Right ventricle myocardium inferior (tissue), 1 donor: ENCODE measurements around the gene ZNF688. TPM values are rescaled to one million over a fixed set of nuclear protein-coding genes. Genes with fewer than 3 reads are reported as not detected.
"Not testable (repeated sequence)": the region's sequence is repeated elsewhere in the genome, so short reads cannot be mapped to it uniquely, and the experiment has no call there.

Experiments used
- ATAC-seq: fragments of 200-7000 bp; cut with Tn5 transposase; one replicate; pipeline ENCODE4 v1.9.1; 2020; ENCODE audit warnings: mild to moderate bottlenecking, moderate library complexity
- DNase-seq: peaks from one replicate; pipeline ENCODE4 v3.0.0; 2021; ENCODE audit errors: missing footprints
- intact Hi-C: fragments of 100-400 bp; cut with DNase I; formaldehyde crosslinking; loops from one replicate; pipeline ENCODE4 v1.11.0; 2022
- total RNA-seq: library from RNA; stranded (reverse); fragmentation: NEBNext Ultra II Directional; extraction: Animal tissue kit (Norgen Biotek cat#: 25700); gene quantifications from one replicate; pipeline ENCODE4 v1.2.1, GENCODE V29; 2021
- donor health status: DM: no; HTN: yes; CAD: no; lungs with severe emphysema.

Gene ZNF688
- total RNA-seq, 1 donor from 2014 or later = 12.2 TPM

DNA sequence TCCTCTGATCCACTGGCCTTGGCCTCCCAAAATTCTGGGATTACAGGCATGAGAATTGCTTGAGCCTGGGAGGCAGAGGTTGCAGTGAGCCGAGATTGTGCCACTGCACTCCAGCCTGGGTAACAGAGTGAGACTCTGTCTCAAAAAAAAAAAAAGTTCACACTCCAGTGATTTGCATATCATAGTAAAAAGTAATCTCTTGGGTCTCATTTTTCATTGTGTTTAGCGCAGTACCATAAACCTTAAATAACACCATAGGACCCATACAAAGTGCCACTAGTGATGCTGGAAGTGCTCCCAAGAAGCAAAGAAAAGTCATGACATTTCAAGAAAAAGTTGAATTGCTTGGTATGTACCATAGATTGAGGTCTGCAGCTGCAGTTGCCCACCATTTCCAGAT, 18.1 kb upstream of the ZNF688 start:
- not testable (repeated sequence) for DNase-seq, ATAC-seq
- intact Hi-C loops = loop anchor here (5.0 kb wide), 2 partner anchors 103 to 157 kb away; partner anchors contain the start of gene DCTPP1

DNA sequence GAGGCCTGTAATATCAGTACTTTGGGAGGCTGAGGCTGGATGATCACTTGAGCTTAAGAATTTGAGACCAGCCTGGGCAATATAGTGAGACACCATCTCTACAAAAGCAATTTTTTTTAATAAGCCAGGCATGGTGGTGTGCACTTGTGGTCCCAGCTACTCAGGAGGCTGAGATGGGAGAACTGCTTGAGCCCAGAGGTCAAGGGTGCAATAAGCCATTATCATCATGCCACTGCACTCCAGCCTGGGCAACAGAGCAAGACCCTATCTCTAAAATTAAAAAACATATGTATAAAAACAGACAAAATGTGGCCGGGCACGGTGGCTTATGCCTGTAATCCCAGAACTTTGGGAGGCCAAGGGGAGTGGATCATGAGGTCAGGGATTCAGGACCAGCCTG, 17.1 kb upstream of the ZNF688 start:
- intact Hi-C loops = loop anchor here (5.0 kb wide), 2 partner anchors 104 to 156 kb away; partner anchors contain the start of gene DCTPP1
- no peak for ATAC-seq
- DNase-seq = no peak

DNA sequence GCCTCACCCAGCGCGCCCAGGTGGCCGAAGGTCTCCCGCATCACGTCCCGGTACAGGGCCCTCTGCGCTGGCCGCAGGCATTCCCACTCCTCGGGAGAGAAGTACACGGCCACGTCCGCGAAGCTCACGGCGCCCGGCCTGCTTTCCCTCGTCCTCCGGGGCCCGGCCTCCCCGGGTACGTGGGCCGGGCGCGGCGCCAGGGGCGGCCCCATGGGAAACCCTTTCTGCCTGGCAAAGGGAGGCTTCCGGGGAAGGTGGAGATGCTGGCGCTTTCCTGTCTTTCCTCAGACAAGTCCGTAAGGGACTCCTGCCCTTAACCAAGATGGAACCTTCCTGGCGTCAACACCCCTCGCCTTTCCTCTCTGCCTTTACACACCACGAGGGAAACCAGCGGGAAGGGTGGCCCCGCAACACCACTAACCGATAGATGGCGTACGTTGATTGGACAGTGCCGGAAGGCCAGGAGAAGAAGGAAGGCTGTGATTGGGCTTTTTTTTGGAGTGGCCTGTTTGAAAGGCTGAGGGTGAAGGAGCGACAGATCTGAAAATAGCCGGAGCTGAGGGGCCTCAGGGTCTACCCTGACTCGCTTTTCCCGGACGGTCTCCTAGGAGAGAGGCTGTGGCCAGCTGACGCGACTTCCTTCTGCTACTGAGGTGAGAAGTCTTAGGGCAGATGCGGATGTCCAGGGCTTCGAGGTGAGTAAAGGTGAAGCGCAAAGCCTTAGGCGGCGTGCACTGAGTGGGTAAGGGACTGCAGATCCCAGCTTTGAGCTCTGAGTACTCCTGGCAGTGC, 14.1 kb upstream of the ZNF688 start, which contains the start of gene ZNF785:
TSS of gene ZNF785 (minus strand) at position 298 of the 792 bp plus-strand sequence. CDS start at position 212, 86 bp downstream.
- intact Hi-C loops = loop anchor here (2.0 to 5.0 kb wide), 3 partner anchors 43 to 153 kb away; partner anchors contain the start of gene DCTPP1

DNA sequence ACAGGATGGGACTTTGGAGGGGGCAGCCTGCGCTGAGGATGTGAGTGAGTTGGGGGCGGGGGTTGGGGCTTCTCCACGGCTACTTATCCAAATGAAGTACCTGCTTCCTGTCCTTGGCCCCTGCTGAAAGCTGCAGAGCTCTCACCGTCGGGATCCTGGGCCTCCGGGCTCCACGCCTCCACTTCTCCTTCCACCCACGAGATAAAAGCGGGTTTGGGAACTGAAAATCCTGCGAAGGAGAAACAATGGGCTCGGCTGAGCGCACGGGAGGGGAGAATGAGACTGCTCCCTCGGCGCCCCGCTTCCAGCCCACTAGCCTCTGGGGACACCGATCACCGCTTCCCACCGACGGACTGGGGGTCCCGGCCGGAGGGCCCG, 13.5 kb upstream of the ZNF688 start:
- intact Hi-C loops = loop anchor here (2.0 to 5.0 kb wide), 3 partner anchors 44 to 153 kb away; partner anchors contain the start of gene DCTPP1
- ATAC-seq (peak; percentile 17), DNase-seq (no peak)

More for the DNA sequence above, 14.1 kb upstream of the ZNF688 start, which contains the start of gene ZNF785:
- DNase-seq = peak; percentile 97
- ATAC-seq = peak; percentile 99

DNA sequence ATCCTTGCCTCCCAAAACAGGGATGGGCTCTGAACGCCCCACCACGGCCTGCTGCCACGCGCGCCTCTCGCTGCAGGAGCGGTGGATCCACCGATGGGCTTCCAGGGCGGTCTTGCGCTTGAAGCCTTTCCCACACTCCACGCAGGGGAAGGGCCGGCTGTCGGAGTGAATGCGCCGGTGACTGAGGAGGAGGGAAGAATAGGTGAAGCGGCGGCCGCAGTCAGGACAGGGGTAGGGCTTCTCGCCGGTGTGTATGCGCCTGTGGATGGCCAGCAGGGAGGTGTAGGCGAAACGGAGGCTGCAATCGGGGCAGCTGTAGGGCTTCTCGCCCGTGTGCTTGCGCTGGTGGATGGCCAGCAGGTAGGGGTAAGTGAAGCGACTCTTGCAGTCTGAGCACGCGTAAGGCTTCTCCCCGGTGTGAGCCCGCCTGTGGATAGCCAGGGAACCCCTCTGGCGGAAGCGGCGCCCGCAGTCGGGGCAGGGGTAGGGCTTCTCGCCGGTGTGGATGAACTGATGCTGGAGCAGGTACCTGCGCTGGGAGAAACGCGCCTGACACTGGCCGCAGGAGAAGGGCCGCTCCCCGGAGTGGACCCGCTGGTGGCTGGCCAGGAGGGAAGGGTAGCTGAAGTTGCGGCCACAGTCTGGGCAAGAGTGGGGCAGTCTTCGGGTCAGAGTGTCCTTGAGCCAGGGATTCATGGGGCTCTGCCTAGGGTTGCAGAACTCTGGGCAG, 11.3 kb upstream of the ZNF688 start:
- DNase-seq = no peak
- no peak for ATAC-seq
- intact Hi-C loops = no loop called here

DNA sequence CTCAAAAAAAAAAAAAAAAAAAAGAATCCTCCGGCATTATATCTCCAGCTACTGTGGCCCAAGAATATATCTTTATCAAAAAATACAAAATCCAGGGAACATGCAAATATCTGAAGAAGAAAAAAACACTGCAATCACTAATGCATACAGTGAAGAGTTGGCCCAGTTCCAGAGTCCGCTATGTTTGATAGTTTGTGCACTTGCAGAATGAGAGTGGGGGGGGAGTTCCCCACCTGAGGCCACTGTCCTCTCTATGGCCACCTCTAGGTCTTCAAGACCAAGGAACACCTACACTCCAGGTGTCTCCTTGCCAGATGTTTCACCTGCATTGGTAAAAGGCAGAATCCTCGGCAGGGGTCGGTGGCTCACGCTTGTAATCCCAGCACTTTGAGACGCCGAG, 9.9 kb upstream of the ZNF688 start:
- intact Hi-C loops = no loop called here
- no peak for DNase-seq
- ATAC-seq = no peak

DNA sequence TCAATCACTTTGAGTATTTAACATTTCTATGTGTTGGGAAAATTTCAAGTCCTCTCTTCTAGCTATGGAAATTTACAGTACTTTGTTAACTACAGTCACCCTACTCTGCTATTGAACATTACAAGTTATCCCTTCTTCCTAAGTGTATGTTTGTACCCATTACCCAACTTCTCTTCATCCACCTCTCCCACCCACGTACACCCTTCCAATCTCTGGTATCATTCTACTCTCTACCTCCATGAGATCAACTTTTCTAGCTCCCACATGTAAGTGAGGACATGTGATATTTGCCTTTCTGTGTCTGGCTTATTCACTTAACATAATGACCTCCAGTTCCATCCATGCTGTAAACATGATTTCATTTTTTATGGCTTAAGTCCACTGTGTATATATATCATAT, 3.2 kb upstream of the ZNF688 start:
- ATAC-seq (no peak), DNase-seq (no peak)
- intact Hi-C loops = loop anchor here (5.0 kb wide), 2 partner anchors 78 to 127 kb away; partner anchors contain the start of genes PRR14 and SEPHS2

DNA sequence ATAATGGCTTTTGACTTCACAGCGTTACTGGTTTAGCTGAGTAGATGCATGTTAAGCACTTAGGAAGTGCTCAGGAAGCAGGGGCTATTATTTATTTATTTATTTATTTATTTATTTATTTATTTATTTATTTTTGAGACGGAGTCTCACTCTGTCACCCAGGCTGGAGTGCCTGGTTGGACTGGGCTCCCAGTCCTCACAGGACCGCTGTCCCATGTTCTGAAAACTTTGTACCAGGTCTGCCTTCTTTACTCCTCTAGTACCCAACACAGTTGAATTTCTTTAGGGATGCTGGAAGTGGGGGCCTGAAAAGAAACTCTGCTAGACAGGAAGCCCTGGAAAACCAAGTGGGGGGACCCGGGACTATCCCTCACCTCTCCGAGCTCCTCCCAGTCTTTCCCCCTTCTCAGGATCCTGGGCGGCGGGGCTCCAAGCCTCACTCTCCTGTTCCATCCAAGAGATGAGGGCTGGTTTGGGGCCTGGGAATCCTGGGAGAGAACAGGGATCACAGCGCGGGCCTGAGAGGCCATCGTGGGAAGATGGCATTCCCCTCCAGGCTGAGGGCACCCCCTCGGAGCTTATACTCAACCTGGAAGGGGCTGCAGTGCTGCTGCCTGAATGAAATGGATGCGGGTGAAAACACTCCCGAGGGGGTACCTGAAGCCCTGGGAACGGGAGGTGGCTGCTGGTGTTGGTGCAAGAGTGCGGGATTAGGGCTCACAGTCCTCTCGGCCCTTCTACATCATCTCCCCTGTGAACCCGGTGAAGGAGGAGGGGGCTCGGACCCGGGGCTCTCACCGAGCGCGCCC, 674 bp downstream of the ZNF688 start:
- intact Hi-C loops = loop anchor here (1.0 to 5.0 kb wide), 3 partner anchors 36 to 124 kb away; partner anchors contain the start of genes PRR14 and SEPHS2
- ATAC-seq (peak; percentile 6), DNase-seq (no peak)

DNA sequence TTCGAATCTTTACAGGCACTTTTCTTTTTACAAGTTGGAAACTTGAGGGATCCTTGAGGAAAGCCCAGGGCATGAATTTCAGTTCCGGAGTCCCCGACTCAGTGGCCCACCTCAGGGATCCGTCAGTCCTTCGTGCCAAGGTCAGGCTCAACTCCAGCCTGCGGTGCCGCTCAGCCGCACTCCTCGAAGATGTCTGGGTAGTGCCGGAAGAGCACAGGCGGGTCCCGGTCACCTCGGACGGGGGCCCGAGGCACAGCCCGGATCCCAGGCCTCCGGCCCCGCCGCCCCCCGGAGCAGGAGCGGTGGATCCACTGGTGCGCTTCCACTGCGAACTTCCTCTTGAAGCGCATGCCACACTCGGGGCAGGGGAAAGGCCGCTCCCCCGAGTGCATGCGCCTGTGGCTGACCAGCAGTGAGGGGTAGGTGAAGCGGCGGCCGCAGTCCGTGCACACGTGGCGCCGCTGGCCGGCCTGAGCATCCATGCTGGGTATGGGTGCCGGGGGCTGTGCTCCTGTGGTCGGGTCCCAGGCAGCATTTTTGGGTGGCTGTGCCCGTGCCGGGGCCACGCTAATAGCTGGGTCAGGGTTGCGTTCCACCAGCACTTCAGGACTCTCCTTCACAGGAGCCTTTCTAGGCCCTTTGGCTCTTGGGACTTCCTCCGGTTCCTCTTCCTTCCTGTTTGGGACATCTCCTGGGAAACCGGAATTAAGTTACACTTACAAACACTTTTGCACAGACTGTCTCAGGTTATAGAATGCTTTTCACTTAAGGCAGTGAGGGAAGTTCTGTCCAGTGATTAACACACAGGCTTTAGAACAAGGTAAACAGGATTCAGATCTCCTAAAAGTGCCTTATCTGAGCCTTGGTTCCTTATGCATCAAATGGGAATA, 1.5 kb downstream of the ZNF688 start:
- DNase-seq = no peak
- intact Hi-C loops = loop anchor here (5.0 kb wide), 2 partner anchors 82 to 123 kb away; partner anchors contain the start of genes PRR14 and SEPHS2
- no peak for ATAC-seq

DNA sequence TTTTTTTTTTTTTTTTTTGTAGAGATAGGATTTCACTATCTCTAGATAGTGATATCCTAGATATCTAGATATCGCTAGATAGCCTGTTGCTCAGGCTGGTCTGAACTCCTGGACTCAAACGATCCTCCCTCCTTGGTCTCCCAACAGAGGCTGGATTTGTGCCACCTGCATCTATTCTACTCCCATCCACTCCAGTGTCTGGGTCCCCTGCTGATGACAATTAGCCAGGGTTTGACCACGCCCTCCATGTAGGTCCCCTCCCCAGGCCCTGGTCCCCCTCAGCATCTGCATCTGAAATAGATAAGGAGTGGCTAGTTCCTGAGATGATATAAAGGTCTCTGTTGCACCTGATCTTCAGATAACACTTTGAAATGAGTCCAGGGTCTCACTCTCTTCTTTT, 2.2 kb downstream of the ZNF688 start:
- DNase-seq (no peak), ATAC-seq (no peak)
- intact Hi-C loops = no loop called here

DNA sequence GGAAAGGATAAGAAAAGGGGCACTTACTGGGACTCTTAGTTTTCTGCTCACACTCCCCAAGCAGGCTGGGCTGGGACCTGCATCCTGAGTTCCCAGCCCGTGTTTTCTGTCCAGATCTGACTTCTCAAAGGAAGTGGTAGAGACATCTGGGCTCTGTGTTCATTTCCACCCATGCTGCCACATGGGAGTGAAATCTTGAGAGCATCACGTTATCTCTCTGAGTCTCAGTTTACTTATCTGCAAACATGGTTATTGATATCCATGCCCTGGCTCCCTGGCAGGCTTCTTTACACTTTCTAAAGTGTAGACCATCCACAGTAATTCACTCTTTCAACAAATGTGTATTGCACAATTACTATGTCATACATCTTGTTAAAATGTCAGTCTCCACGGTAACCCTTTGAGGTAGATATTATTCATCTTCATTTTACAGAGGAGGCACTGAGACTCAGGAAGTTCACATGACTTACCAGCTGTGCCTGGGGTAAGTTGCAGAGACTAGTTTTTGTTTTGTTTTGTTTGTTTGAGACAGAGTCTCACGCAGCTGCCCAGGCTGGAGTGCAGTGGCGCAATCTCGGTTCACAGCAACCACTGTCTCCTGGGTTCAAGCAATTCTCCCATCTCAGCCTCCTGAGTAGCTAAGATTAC, 3.4 kb downstream of the ZNF688 start:
- intact Hi-C loops = no loop called here
- DNase-seq = no peak
- ATAC-seq = no peak

DNA sequence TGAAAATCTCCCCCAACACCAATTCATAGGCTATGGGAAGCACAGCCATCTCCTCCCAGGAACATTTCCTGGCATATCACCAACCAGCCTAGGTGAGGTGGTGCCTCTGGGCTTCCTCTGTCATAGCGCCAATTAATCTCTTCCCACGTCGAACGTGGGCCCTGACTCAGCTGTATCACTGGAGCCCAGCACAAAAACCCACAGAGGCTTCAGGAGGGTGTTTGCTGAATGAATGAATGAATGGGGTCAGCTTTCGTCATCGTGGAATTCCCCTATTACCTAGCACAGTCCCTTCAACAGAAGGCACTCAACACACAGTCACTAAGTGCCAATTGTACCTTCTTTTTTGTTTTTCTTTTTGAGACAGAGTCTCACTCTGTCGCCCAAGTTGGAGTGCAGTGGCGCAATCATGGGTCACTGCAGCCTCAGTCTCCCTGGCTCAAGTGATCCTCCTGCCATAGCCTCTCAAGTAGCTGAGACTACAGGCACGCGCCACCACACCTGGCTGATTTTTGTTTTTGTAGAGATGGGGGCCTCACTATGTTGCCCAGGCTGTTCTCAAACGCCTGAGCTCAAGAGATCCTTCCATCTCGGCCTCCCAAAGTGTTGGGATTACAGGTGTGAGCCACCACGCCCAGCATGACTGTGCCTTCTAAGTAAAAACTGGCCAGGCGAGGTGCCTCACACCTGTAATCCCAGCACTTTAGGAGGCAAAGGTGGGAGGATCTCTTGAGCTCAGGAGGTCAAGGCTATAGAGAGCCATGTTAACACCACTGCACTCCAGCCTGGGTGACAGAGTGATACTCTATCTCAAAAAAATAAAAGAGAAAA, 4.1 kb downstream of the ZNF688 start:
- ATAC-seq (no peak), DNase-seq (no peak)
- intact Hi-C loops = no loop called here

DNA sequence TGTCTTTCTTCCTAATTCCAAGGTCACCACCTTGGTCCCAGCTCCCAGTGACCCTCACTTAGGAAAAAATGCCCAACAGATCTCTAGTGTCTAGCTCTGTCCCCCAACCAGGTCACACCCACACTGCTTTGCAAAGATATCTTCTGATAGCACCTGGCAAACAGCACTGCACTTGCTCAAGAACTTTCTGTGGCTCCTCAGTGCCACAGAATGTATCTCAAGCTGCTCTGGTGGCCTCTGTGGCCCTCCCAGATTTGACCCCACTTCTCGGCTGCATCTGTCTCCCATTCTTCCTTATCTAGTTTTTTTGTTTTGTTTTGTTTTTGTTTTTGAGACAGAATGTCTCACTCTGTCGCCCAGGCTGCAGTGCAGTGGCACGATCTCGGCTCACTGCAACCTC, 5.0 kb downstream of the ZNF688 start:
- no peak for DNase-seq
- no peak for ATAC-seq
- intact Hi-C loops = no loop called here

DNA sequence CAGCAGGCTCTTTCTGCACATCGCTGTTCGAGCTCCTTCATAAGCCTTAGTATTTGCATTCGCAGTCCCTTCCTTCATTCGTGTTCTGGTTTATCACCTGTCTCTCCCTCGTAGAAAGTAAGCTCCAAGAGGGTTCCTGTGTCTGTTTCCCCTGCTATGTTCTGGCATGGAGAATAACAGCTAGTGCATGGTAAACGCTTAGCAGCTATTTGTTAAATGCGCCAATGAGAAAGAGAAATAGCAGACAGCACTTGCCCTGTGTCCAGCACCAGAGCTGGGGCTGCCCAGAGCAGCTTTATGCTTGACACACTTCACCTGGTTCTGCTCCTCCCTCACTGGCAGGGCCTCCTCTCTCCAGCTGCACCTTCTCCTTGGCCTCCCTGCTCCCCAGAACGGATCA, 5.5 kb downstream of the ZNF688 start:
- intact Hi-C loops = no loop called here
- DNase-seq = no peak

DNA sequence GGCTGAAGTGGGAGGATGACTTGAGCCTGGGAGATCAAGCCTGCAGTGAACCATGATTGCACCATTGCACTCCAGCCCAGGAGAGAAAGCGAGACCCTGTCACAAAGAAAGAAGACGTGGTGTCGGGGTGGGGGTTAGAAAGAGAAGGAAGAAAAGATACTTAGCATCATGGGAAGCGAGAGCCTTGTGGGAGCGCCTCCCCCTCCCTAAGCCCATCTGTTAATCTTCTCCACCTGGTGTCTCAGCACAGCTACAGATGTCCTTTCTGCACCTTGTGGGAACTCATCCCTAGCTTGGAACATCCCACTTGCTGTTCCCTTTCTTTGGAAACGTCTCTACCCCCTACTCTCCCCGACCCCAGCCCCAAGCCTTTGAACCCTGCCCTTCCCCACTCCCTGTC, 6.0 kb downstream of the ZNF688 start:
- intact Hi-C loops = no loop called here
- ATAC-seq = no peak

More for the DNA sequence above, 5.5 kb downstream of the ZNF688 start:
- ATAC-seq = no peak

DNA sequence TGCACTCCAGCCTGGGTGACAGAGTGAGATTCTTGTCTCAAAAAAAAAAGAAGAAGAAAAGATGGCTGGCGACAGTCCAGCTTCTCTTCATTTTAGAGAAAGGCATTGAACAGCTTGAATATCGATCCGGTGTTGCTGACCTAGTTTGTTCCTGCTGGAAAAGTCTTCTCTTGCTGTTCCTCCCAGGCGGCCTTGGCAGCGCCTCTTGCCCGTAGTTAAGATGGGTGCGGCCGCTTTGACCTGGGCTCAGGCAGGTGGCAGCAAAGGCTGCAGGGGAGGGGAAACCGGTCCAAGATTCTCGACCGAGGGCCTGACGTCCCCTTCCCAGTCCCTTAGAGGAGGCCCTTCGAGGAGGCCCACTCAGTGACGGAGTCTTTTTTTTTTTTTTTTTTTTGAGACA, 9.5 kb downstream of the ZNF688 start:
- ATAC-seq (no peak), DNase-seq (no peak)
- intact Hi-C loops = no loop called here

More for the DNA sequence above, 6.0 kb downstream of the ZNF688 start:
- no peak for DNase-seq
